C4-2B (cell line): ENCODE results near the gene ATP11A.

Experiments used
- H3K27ac ChIP-seq: fragments of 450-650 bp; 2 replicates; pipeline ENCODE4 v1.5.1; 2017
- ZFX ChIP-seq: fragments of 450-650 bp; IDR thresholded peaks from 2 replicates; pipeline ENCODE4 v1.6.1; 2017
- TF ChIP-seq, protein P1 (sequence below): fragments of 450-650 bp; conservative IDR thresholded peaks from 2 replicates; pipeline ENCODE4 v1.5.1; 2017; ENCODE audit warnings: mild to moderate bottlenecking

ATP11A gene

DNA sequence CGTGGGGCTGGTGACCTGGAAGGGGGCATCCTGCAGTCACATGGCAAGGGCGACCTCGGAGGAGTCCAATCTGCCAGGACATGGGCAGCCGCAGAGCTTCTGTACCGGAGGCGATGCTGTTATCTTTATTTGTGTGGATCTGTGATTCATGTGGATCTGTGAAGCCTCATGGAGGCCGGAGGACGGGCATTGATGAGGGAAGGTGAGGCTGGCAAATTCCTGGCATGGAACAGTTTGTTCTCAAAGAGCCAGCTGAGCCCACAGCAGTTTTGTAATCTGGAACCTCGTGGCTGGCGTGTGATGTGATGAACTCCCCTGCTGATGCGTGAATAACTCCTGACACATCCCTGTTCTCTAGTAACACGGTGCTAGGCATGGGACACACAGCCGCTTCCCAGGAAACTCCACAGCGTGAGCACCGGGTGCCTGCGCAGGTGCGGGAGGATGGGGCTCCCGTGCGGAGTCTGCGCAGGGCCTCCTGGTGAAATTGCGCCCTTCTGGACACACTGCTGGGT, 40.4 kb downstream of the ATP11A start:
- no peak for TF ChIP-seq ZFX
- TF ChIP-seq, protein P1, sequence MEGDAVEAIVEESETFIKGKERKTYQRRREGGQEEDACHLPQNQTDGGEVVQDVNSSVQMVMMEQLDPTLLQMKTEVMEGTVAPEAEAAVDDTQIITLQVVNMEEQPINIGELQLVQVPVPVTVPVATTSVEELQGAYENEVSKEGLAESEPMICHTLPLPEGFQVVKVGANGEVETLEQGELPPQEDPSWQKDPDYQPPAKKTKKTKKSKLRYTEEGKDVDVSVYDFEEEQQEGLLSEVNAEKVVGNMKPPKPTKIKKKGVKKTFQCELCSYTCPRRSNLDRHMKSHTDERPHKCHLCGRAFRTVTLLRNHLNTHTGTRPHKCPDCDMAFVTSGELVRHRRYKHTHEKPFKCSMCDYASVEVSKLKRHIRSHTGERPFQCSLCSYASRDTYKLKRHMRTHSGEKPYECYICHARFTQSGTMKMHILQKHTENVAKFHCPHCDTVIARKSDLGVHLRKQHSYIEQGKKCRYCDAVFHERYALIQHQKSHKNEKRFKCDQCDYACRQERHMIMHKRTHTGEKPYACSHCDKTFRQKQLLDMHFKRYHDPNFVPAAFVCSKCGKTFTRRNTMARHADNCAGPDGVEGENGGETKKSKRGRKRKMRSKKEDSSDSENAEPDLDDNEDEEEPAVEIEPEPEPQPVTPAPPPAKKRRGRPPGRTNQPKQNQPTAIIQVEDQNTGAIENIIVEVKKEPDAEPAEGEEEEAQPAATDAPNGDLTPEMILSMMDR: no peak
- no peak overlapping the region for H3K27ac ChIP-seq

DNA sequence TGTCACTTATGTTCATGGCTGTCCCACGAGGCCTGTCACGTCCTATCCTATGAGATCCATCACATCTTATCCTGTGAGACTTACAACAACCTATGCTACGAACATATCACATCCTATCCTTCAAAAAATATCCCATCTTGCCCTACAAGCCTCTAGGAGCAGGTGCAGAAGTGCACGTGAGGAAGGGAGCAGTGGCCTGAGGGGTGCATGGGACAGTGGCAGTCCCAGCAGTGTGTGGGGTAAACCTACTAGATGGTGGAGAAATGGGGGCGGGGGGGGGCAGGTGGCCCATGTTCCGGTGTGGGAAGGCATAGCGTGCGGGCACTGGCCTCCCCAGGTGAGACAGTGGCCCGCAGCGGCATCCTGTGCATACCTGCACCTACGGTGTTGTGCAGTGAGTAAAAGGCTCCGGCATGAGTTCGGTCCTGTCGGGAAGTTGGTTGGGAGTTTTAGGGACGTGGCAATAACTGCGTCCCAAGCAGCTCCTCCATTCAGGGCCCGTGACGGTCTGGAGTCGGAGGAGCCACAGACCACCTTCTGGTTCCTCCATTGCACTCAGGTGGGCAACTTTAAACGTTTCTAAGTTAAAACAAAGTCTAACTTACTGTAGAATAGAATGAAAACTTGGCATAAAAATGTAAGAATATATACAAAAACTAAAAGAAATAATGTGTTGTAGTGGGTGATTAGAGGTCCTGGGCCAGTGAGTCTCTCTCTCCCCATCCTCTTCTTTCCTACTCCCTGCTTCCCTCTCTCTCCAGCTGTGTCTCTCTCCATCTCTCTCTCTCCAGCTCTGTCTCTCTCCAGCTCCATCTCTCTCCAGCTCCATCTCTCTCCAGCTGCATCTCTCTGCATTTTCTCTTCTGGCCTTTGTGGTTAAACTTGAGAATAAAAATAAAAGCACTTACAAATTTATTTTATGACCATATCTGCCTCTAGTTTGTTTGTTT, 42.1 kb downstream of the ATP11A start:
- TF ChIP-seq, protein P1: no peak
- TF ChIP-seq ZFX: no peak
- no peak overlapping the region for H3K27ac ChIP-seq

DNA sequence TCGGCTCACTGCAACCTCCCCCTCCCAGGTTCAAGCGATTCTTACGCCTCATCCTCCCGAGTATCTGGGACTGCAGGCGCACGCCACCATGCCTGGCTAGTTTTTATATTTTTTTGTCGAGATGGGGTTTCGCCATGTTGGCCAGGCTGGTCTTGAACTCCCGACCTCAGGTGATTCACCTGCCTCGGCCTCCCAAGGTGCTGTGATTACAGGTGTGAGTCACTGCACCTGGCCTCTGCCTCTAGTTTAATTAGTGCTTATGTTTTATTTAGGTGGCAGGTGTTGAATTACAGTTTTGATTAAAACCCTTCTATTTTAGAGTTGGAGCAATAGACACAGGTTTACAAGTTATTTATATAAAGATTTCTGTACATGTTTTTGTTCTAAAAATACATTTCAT, 42.8 kb downstream of the ATP11A start:
- TF ChIP-seq ZFX: no peak
- TF ChIP-seq, protein P1: no peak

DNA sequence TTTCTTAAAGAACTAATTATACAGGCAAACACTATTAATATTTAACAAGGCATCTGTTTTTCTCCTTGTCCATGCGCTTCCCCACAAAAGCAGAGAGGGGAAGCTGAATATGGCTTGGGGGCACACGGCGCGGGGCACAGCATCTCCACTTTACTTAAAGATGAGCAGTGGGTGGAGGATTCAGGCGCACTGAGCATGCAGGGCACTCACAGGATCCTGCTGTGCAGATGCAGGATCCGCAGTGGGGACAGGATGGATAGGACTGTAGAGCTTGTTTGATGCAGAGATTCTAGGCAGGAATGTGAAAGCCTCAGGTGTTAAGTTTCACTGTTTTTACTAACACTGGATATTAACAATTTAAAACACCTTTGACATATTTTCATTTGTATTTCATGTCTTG, 43.3 kb downstream of the ATP11A start:
- TF ChIP-seq, protein P1: no peak
- TF ChIP-seq ZFX: no peak
- no peak overlapping the region for H3K27ac ChIP-seq

More for the DNA sequence above, 42.8 kb downstream of the ATP11A start:
- H3K27ac ChIP-seq: no peak overlapping the region

DNA sequence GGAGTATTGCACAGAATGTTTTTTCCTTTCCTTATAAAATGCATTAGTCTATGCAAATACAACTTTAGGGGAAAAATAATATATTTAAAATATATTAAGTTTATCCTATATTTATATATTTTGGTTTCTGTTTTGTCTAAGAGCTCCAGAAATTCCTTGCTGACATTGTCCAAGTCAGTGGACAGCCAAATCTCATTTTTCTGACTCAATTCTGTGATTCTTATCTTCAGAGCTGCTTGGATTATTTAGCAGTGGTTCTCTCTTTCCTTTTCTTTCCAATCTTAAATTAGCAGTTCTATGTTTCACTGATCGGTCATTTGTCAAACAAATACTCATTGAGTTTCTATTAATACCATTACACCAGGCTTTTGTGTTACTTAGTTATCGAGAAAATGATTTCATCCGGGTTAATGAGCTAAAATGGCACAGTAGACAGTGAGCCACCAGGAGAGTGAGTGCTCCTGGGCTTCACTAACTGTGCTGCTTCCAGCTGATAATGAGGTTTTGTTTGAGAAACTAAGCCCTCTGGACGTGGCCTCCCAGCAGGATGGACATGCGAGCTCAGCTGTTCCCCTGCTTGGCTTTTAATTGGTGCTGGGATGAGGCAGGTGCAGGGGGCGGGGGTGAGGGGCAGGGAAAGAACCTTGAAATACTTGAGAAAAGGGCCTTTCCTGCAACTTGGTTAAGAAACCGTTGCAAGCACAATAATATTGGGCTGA, 44.0 kb downstream of the ATP11A start:
- H3K27ac ChIP-seq: no peak overlapping the region
- no peak for TF ChIP-seq ZFX
- TF ChIP-seq, protein P1: no peak

DNA sequence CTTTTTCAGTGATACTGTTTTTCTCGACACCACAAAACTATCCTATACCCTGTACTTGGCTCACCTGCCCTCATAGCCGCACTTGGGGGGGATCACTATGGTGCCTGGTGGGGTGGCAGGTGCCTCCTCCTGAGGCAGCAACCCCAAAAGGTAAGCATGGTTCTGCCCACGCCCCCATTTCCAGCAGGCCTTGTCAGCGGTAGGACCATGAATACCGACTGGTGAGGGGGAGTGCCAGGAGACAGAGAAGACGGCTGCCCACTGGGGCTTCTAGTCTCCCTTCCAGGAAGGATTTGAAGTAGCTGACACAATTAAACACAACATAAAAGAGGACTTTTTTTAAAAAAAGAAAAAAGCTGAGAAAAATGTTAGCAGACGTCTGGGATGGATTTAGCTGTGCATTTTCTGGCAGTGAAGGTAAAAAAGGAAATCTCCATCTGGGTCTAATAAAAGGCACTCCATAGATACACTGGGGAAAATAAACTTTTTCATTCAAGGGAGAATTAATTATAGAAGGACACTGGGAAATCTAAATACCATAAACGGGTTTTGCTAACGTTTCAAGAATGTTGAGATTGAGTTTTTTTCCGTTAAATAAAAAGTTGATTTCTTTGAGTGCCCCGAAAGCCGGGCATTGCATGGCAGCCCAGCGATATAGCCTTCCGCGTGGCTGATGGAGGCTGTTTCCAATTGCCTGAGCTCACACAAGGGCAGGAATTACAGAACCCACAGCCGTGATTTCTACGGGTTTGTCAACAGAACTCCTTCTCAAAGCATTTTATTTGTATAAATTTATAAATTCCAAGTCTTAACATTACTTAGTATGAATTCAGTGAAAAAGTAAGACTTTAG, 45.1 kb downstream of the ATP11A start:
- TF ChIP-seq, protein P1: no peak
- no peak for TF ChIP-seq ZFX
- H3K27ac ChIP-seq: no peak overlapping the region
